Activated B cell treated with CpG ODN at 0.5 μM for 24 hours (primary cell): ENCODE measurements around the gene PAX2. TPM values are rescaled to one million over a fixed set of nuclear protein-coding genes. Genes with fewer than 3 reads are reported as not detected.

Source experiments
- ATAC-seq: fragments of 200-7000 bp; cut with Tn5 transposase; one replicate; pipeline ENCODE4 v1.10.0; 2021; ENCODE audit warnings: low read depth, mild to moderate bottlenecking, moderate library complexity
- CTCF ChIA-PET: fragments of 350-600 bp; sonication (Branson Sonifier 250); formaldehyde crosslinking; loops from one replicate; lab custom pipeline; 2021; ENCODE audit warnings: antibody characterized with exemption; lab: Charles Lee
- POLR2A ChIA-PET: fragments of 350-600 bp; sonication (Branson Sonifier 250); formaldehyde crosslinking; loops from one replicate; lab custom pipeline; 2021; ENCODE audit warnings: antibody characterized with exemption; lab: Charles Lee
- DNase-seq: peaks from one replicate; pipeline ENCODE4 v3.0.0; 2022
- H3K27ac Mint-ChIP-seq: one replicate; pipeline ENCODE4 v1.8.0; 2020; ENCODE audit warnings: mixed read lengths
- H3K27me3 Mint-ChIP-seq: one replicate; pipeline ENCODE4 v1.8.0; 2021; ENCODE audit warnings: mixed read lengths
- H3K36me3 Mint-ChIP-seq: one replicate; pipeline ENCODE4 v1.8.0; 2021; ENCODE audit warnings: low read depth, mixed read lengths
- H3K4me1 Mint-ChIP-seq: one replicate; pipeline ENCODE4 v1.8.0; 2021; ENCODE audit warnings: mixed read lengths
- H3K4me3 Mint-ChIP-seq: one replicate; pipeline ENCODE4 v1.8.0; 2020; ENCODE audit warnings: mild to moderate bottlenecking, mixed read lengths
- H3K9me3 Mint-ChIP-seq: one replicate; pipeline ENCODE4 v1.8.0; 2020; ENCODE audit warnings: mixed read lengths
- CTCF ChIP-seq: fragments of 200-600 bp; IDR thresholded peaks from one replicate; pipeline ENCODE4 v1.8.0; 2022; ENCODE audit warnings: antibody characterized with exemption, mild to moderate bottlenecking
- intact Hi-C: fragments of 100-400 bp; cut with micrococcal nuclease; formaldehyde crosslinking; loops from one replicate; pipeline ENCODE4 v1.15.1; 2024
- total RNA-seq: library from RNA; stranded (reverse); gene quantifications from 2 replicates; pipeline ENCODE4 v1.2.3, GENCODE V29; 2022

PAX2 gene
- total RNA-seq, 1 donor from 2014 or later: not detected

- Mint-ChIP-seq H3K9me3 (no peaks in the 10 kb centered on the region), H3K4me3 (no peak overlapping the region), H3K27me3 (peaks cover 2% of the 10 kb centered on the region), H3K36me3 (no peaks in the 10 kb centered on the region), H3K27ac (no peak overlapping the region), H3K4me1 (no peaks in the 10 kb centered on the region)
- DNase-seq (no peak), ATAC-seq (no peak)
- POLR2A ChIA-PET: no interaction called here
- intact Hi-C loops: no loop called here
- CTCF ChIA-PET: no interaction called here
- TF ChIP-seq CTCF: no peak
Observed at GRCh38 chr10:100838986-100839385, 93.6 kb downstream of the PAX2 start.

GRCh38 chr10:100841528-100841927 is 96.1 kb downstream of the PAX2 start:
- no peaks in the 10 kb centered on the region for H3K36me3 Mint-ChIP-seq
- no peak overlapping the region for H3K27ac Mint-ChIP-seq
- ATAC-seq (no peak), DNase-seq (no peak)
- no peaks in the 10 kb centered on the region for H3K4me1 Mint-ChIP-seq
- no peaks in the 10 kb centered on the region for H3K9me3 Mint-ChIP-seq
- H3K4me3 Mint-ChIP-seq: no peak overlapping the region
- H3K27me3 Mint-ChIP-seq: peaks cover 2% of the 10 kb centered on the region
- ChIA-PET CTCF (no interaction called here), POLR2A (no interaction called here)
- intact Hi-C loops: no loop called here
- TF ChIP-seq CTCF: no peak

GRCh38 chr10:100847440-100847839 is 102.1 kb downstream of the PAX2 start:
- H3K36me3 Mint-ChIP-seq: no peaks in the 10 kb centered on the region
- no peak for DNase-seq
- peaks cover 38% of the 10 kb centered on the region for H3K27me3 Mint-ChIP-seq
- CTCF ChIA-PET: no interaction called here
- no peaks in the 10 kb centered on the region for H3K4me1 Mint-ChIP-seq
- intact Hi-C loops: no loop called here
- TF ChIP-seq CTCF: no peak
- H3K9me3 Mint-ChIP-seq: no peaks in the 10 kb centered on the region
- ATAC-seq: no peak
- H3K4me3 Mint-ChIP-seq: no peak overlapping the region
- POLR2A ChIA-PET: no interaction called here
- no peak overlapping the region for H3K27ac Mint-ChIP-seq

GRCh38 chr10:100848770-100849169 is 103.4 kb downstream of the PAX2 start:
- no peak overlapping the region for H3K27ac Mint-ChIP-seq
- no peaks in the 10 kb centered on the region for H3K4me1 Mint-ChIP-seq
- H3K36me3 Mint-ChIP-seq: no peaks in the 10 kb centered on the region
- no peak for TF ChIP-seq CTCF
- no peak overlapping the region for H3K4me3 Mint-ChIP-seq
- no peak for DNase-seq
- no peak for ATAC-seq
- ChIA-PET POLR2A (no interaction called here), CTCF (interaction anchor here (1.1 to 1.2 kb wide), 2 partner anchors 24 to 45 kb away, joined by 3 read pairs; no protein-coding TSS in a partner anchor)
- H3K9me3 Mint-ChIP-seq: no peaks in the 10 kb centered on the region
- intact Hi-C loops: no loop called here
- peaks cover 40% of the 10 kb centered on the region for H3K27me3 Mint-ChIP-seq

GRCh38 chr10:100858261-100858660 is 112.9 kb downstream of the PAX2 start:
- DNase-seq (no peak), ATAC-seq (no peak)
- intact Hi-C loops: no loop called here
- H3K4me1 Mint-ChIP-seq: no peaks in the 10 kb centered on the region
- CTCF ChIA-PET: no interaction called here
- peaks cover 62% of the 10 kb centered on the region for H3K27me3 Mint-ChIP-seq
- H3K27ac Mint-ChIP-seq: no peak overlapping the region
- peaks cover 2% of the 10 kb centered on the region for H3K9me3 Mint-ChIP-seq
- no peak for TF ChIP-seq CTCF
- H3K36me3 Mint-ChIP-seq: no peaks in the 10 kb centered on the region
- POLR2A ChIA-PET: no interaction called here
- no peak overlapping the region for H3K4me3 Mint-ChIP-seq
